Islet of Langerhans (tissue), 1 donor: ENCODE measurements around the gene OR6K2.

Experiments
- FAIRE-seq: peaks from one replicate; lab custom pipeline; 2011; peaks lifted over from hg19 to GRCh38; lab: Jason Lieb, UNC

OR6K2 gene

GRCh38 chr1:158685085-158685484 is 15.4 kb downstream of the OR6K2 start:
- FAIRE-seq: no peak

DNA sequence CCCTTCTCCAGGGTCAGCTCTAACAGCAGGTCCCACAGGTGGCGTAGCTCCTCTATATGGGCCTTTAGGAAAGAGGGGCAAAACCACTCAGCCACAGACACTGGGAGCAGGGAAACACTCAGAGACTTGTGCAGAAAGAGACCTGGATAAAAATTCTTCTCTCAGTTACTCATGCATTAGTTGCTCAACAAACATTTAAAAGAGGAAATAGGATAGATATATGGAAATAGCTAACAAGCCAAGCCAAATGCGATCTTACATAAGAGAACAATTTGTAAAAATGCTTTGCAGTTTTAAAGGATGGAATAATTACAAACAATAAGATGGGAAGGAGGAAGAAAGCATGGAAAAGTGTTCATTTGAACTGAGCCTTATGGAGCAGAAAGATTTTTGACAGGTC is 18.8 kb downstream of the OR6K2 start:
- no peak for FAIRE-seq

DNA sequence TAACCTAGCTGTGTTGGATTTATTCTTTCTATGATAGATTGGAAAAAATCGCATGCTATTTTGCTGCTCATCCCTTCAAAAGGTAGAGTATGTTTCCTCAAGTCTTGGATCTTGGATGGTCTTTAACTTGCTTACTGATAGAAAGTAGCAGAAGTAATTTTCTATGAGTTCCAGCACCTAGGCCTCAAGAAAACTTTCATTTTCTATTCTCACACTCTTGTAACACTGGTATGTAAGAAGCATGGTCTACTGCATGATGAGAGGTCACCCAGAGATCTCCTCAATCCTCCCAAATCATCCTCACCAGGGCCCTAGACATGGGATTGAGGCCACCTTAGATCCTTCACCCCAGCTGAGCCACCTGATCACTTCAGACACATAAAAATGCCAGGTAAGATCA is 21.2 kb downstream of the OR6K2 start:
- FAIRE-seq: no peak

DNA sequence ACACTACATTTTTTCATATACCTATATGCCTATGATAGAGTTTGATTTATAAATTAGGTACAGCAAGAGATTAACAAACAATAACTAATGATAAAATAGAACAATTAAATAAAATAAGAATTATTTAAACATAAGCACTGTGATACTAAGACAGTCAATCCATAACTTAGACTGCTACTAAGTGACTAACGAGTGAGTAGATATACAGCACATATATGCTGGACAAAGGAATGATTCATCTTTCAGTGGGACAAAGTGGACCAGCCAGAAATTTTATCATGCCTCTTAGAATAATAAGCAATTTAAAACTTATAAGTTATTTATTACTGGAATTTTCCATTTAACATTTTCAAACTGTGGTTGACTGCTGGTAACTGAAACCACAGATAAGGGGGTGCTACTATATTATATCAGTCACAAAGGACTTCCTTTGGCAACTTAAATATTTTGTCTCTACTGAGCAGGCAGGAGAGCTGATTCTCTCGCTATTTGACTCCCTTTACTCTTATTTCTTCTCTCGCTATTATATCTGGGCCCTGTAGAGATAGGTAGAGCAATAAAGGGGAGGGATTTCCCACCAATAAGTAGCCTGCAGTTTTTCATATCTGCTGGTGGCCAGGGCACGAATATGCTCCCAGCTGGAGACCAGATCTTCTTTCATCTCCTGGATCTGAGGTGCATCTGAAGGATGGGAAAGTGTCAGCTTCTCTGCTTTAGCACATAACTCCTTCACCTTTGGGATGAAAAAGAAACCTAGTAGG is 24.7 kb downstream of the OR6K2 start:
- FAIRE-seq: no peak

GRCh38 chr1:158674302-158674701 is 26.1 kb downstream of the OR6K2 start:
- no peak for FAIRE-seq

GRCh38 chr1:158666037-158666436 is 34.4 kb downstream of the OR6K2 start:
- FAIRE-seq: no peak

GRCh38 chr1:158654571-158654970 is 45.9 kb downstream of the OR6K2 start:
- FAIRE-seq: no peak

DNA sequence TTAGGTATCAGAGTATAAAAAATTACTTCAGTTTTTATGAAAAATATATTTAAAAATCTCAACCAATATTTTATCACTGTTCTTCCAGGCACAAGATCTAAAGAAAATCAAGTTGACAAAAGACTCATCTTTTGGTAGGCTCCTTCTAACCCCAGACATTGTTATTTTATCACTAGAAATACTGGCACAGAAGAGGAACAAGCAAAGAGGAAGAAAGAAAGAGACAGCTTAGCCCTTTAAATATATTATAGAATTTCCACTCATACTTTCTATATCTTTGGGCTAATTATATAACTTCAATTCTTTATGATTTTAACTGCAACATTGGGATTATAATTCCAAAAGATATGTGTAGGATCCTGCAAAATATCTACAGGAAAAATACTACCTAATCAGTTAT is 46.4 kb downstream of the OR6K2 start:
- no peak for FAIRE-seq

GRCh38 chr1:158652721-158653334 is 47.6 kb downstream of the OR6K2 start:
- FAIRE-seq: no peak
